Transverse colon (tissue), 4 donors: ENCODE measurements around the gene VEPH1. TPM values are rescaled to one million over a fixed set of nuclear protein-coding genes. Genes with fewer than 3 reads are reported as not detected.

Source experiments
- DNase-seq: peaks from one replicate; pipeline ENCODE4 v3.0.0-alpha.2; 2019
- H3K27ac ChIP-seq, 4 donors: fragments of 200-600 bp; sonication (generic); 2 replicates each; pipeline ENCODE4 v1.5.1; 2016 to 2018; ENCODE audit warnings: inconsistent platforms in 4 of 4
- H3K27me3 ChIP-seq: fragments of 200-600 bp; sonication (generic); 2 replicates; pipeline ENCODE4 v1.5.1; 2017; ENCODE audit warnings: inconsistent platforms
- H3K36me3 ChIP-seq, 4 donors: fragments of 200-600 bp; sonication (generic); 2 replicates each; pipeline ENCODE4 v1.5.1; 2017 to 2019; ENCODE audit warnings: inconsistent platforms in 4 of 4
- H3K4me1 ChIP-seq, 4 donors: fragments of 200-600 bp; sonication (generic); 2 replicates each; pipeline ENCODE4 v1.5.1; 2017 to 2020; ENCODE audit warnings: inconsistent platforms in 4 of 4
- H3K4me3 ChIP-seq, 4 donors: fragments of 200-600 bp; sonication (generic); 1 replicate in 1 of 4; 2 replicates in 3 of 4; pipeline versions ENCODE4 v1.5.1 to v1.6.1; 2017 to 2019; ENCODE audit warnings: inconsistent platforms in 4 of 4
- H3K9me3 ChIP-seq, 2 donors: fragments of 200-600 bp; sonication (generic); 2 replicates each; pipeline ENCODE4 v1.5.1; 2017 to 2019; ENCODE audit warnings: inconsistent platforms in 2 of 2
- EP300 ChIP-seq: sonication (generic); formaldehyde crosslinking; IDR thresholded peaks from one replicate; pipeline ENCODE4 v1.6.1; 2017; ENCODE audit warnings: antibody characterized with exemption, low read depth
- POLR2A ChIP-seq: fragments of 450-650 bp; IDR thresholded peaks from one replicate; pipeline ENCODE4 v1.6.1; 2016; ENCODE audit warnings: antibody characterized with exemption, mild to moderate bottlenecking, moderate library complexity
- POLR2AphosphoS5 ChIP-seq, 3 donors: sonication (generic); formaldehyde crosslinking; IDR thresholded peaks; one replicate each; pipeline ENCODE4 v1.6.1; 2016; ENCODE audit warnings: antibody characterized with exemption in 3 of 3
- WGBS, 2 donors: methylation state at CpG; one replicate each; pipeline ENCODE4 v1.1.5; 2018; ENCODE audit warnings: low coverage in 1 of 2; 5-methylcytosine and 5-hydroxymethylcytosine counted together
- in situ Hi-C, 4 donors: fragments of 200-750 bp; cut with MboI; loops; one replicate each; pipeline versions ENCODE4 v1.15.0 to v1.15.1; 2017; ENCODE audit warnings: low sequenced_read_pairs in 3 of 4, low pct_ligation_motif_present in 1 of 4, low pct_unique_long_range_greater_than_20kb in 1 of 4
- intact Hi-C: fragments of 100-400 bp; cut with DNase I; formaldehyde crosslinking; loops from one replicate; pipeline ENCODE4 v1.15.1; 2023; ENCODE audit warnings: low total_unique reads
- total RNA-seq, 4 donors: library from RNA; depleted of rRNA; stranded (reverse); fragments of >200 nt; gene quantifications; one replicate each; pipeline ENCODE4 v1.1.0, GENCODE V29; 2016
- TF ChIP-seq, protein P1 (sequence below), 5 experiments: fragments of 200-600 bp in 3 of 5; fragments of 450-650 bp in 2 of 5; sonication (generic) in 3 of 5; IDR thresholded peaks; 1 replicate in 2 of 5; 2 replicates in 3 of 5; pipeline ENCODE4 v1.5.1; 2016 to 2017; ENCODE audit warnings: antibody characterized with exemption in 5 of 5, inconsistent platforms in 3 of 5, mild to moderate bottlenecking in 2 of 5, moderate library complexity in 1 of 5

Gene VEPH1
- total RNA-seq, 4 donors from 2014 or later: 0.20 to 4.1 (median 0.90) TPM

DNA sequence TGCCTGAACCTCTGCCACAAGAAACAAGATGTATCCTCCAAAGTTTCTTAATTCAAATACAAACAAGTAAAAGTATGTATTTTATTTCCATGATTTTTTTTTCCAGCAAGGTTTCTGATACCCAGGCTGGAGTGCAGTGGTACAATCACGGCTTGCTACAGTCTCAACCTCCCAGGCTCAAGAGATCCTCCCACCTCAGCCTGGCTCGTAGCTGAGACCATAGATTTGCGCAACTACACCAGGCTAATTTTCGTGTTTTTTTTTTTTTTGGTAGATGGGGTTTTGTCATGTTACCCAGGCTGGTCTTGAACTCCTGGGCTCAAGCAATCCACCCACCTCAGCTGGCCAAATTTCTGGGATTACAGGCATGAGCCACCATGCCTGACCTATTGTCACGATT lies 12.2 kb upstream of the VEPH1 start:
- 65 to 73% methylated on average over 5 of the region's 5 CpGs for WGBS, 2 donors
- intact Hi-C loops: no loop called here
- Histone ChIP-seq H3K9me3 (no peaks in the 10 kb centered on the region), H3K27ac (no peak overlapping the region), H3K4me1 (no peaks in the 10 kb centered on the region), H3K4me3 (no peak overlapping the region), H3K36me3 (no peaks in the 10 kb centered on the region), H3K27me3 (no peaks in the 10 kb centered on the region)
- in situ Hi-C loops: no loop called here
- TF ChIP-seq POLR2A (no peak), POLR2AphosphoS5 (IDR thresholded peaks at IDR 0.05) (no peak), EP300 (no peak)
- TF ChIP-seq, protein P1, sequence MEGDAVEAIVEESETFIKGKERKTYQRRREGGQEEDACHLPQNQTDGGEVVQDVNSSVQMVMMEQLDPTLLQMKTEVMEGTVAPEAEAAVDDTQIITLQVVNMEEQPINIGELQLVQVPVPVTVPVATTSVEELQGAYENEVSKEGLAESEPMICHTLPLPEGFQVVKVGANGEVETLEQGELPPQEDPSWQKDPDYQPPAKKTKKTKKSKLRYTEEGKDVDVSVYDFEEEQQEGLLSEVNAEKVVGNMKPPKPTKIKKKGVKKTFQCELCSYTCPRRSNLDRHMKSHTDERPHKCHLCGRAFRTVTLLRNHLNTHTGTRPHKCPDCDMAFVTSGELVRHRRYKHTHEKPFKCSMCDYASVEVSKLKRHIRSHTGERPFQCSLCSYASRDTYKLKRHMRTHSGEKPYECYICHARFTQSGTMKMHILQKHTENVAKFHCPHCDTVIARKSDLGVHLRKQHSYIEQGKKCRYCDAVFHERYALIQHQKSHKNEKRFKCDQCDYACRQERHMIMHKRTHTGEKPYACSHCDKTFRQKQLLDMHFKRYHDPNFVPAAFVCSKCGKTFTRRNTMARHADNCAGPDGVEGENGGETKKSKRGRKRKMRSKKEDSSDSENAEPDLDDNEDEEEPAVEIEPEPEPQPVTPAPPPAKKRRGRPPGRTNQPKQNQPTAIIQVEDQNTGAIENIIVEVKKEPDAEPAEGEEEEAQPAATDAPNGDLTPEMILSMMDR (IDR thresholded peaks at IDR 0.05): no peak
- DNase-seq: no peak

- no peak for DNase-seq
- H3K9me3 ChIP-seq: no peaks in the 10 kb centered on the region
- no peaks in the 10 kb centered on the region for H3K36me3 ChIP-seq
- intact Hi-C loops: no loop called here
- WGBS, 2 donors: 56 to 66% methylated on average over 3 to 4 of the region's 4 CpGs
- H3K4me3 ChIP-seq: no peak overlapping the region
- H3K27ac ChIP-seq: no peak overlapping the region
- no peaks in the 10 kb centered on the region for H3K4me1 ChIP-seq
- in situ Hi-C loops: no loop called here
- TF ChIP-seq POLR2A (no peak), EP300 (no peak), POLR2AphosphoS5 (IDR thresholded peaks at IDR 0.05) (no peak)
- TF ChIP-seq, protein P1 (IDR thresholded peaks at IDR 0.05): no peak
- no peaks in the 10 kb centered on the region for H3K27me3 ChIP-seq
Observed at GRCh38 chr3:157514371-157514895, 11.2 kb upstream of the VEPH1 start.

GRCh38 chr3:157513585-157513984 lies 10.4 kb upstream of the VEPH1 start:
- 67% methylated on average over 1 of the region's 1 CpG; no CpG with 5 or more reads in 1 of the 2 donors for WGBS, 2 donors
- H3K4me1 ChIP-seq: no peaks in the 10 kb centered on the region

GRCh38 chr3:157512534-157512933 lies 9.3 kb upstream of the VEPH1 start:
- no peak overlapping the region for H3K4me3 ChIP-seq
- no peaks in the 10 kb centered on the region for H3K9me3 ChIP-seq
- no peaks in the 10 kb centered on the region for H3K27me3 ChIP-seq
- 78 to 94% methylated on average over 3 to 5 of the region's 5 CpGs for WGBS, 2 donors
- no peaks in the 10 kb centered on the region for H3K4me1 ChIP-seq
- no peak for TF ChIP-seq POLR2A
- TF ChIP-seq, protein P1 (IDR thresholded peaks at IDR 0.05): no peak
- no peak for TF ChIP-seq POLR2AphosphoS5 (IDR thresholded peaks at IDR 0.05)
- no peak for TF ChIP-seq EP300
- in situ Hi-C loops: no loop called here
- H3K27ac ChIP-seq: no peak overlapping the region
- intact Hi-C loops: no loop called here
- no peak for DNase-seq
- no peaks in the 10 kb centered on the region for H3K36me3 ChIP-seq

More at GRCh38 chr3:157513585-157513984, 10.4 kb upstream of the VEPH1 start:
- Histone ChIP-seq H3K4me3 (no peak overlapping the region), H3K36me3 (no peaks in the 10 kb centered on the region), H3K27ac (no peak overlapping the region), H3K27me3 (no peaks in the 10 kb centered on the region), H3K9me3 (no peaks in the 10 kb centered on the region)
- in situ Hi-C loops: no loop called here
- DNase-seq: no peak
- intact Hi-C loops: no loop called here
- TF ChIP-seq POLR2A: no peak
- no peak for TF ChIP-seq EP300
- TF ChIP-seq, protein P1 (IDR thresholded peaks at IDR 0.05): no peak
- no peak for TF ChIP-seq POLR2AphosphoS5 (IDR thresholded peaks at IDR 0.05)
